ENCODE data around the gene ELP2. TPM values are rescaled to one million over a fixed set of nuclear protein-coding genes. Genes with fewer than 3 reads are reported as not detected.

ELP2 gene
- total RNA-seq, 1 experiment from 2014 or later, result 137 TPM

GRCh38 chr18:36181898-36182506 is 52.3 kb downstream of the ELP2 start:
- no peak for DNase-seq
- no peak overlapping the region for H2AK5ac ChIP-seq (ENCODE audit: insufficient read length, low read length)
- H3K79me2 ChIP-seq (ENCODE audit: insufficient read depth, low read length), result no peaks in the 10 kb centered on the region
- peaks cover 35% of the 10 kb centered on the region for H3K27me3 Mint-ChIP-seq (ENCODE audit: low read depth)
- H2BK120ac ChIP-seq (ENCODE audit: low read depth, low read length, poor library complexity, severe bottlenecking), result no peak overlapping the region
- H4K5ac ChIP-seq (ENCODE audit: insufficient read length, low read depth, low read length), result no peak overlapping the region
- H3K4me3 Mint-ChIP-seq, result no peak overlapping the region
- no peak for TF ChIP-seq CTCF (conservative IDR thresholded peaks at IDR 0.05)
- H4K8ac ChIP-seq (replicated peaks; ENCODE audit: insufficient read length, low read depth, low read length), result no peak overlapping the region
- H3K9me3 ChIP-seq (ENCODE audit: control insufficient read depth, low read depth, low read length), result no peaks in the 10 kb centered on the region
- no peak overlapping the region for H3K27ac ChIP-seq (ENCODE audit: insufficient read length, low read depth, low read length)
- H3K23ac ChIP-seq (ENCODE audit: insufficient read length, low read depth, low read length), result no peak overlapping the region
- H3K4ac ChIP-seq (ENCODE audit: low read depth, low read length), result no peak overlapping the region
- H4K91ac ChIP-seq (ENCODE audit: insufficient read length, low read depth, low read length), result no peak overlapping the region
- H2AFZ ChIP-seq (ENCODE audit: low read length), result no peak overlapping the region
- no peak overlapping the region for H3K9ac ChIP-seq (ENCODE audit: extremely low read depth, insufficient read length, low read length)
- no peak overlapping the region for H3T11ph ChIP-seq (ENCODE audit: low read length)
- H3K4me2 ChIP-seq (ENCODE audit: insufficient read depth, insufficient read length, low read length), result no peak overlapping the region
- no peak overlapping the region for H3K56ac ChIP-seq (ENCODE audit: insufficient read length, low read depth, low read length)
- no peak overlapping the region for H2BK12ac ChIP-seq (ENCODE audit: insufficient read length, low read depth, low read length)
- H3K36me3 Mint-ChIP-seq (ENCODE audit: insufficient read depth in 1 of 3, low read depth in 3 of 3), result peaks cover 0 to 5% (median 0%) of the 10 kb centered on the region in 3 experiments; a peak in 2 of 7 replicates
- H2BK20ac ChIP-seq (ENCODE audit: low read depth, low read length, poor library complexity, severe bottlenecking), result no peak overlapping the region
- H3K18ac ChIP-seq (ENCODE audit: insufficient read length, low read depth, low read length), result no peak overlapping the region
- no peaks in the 10 kb centered on the region; the same call in 1 of the 2 replicates for H3K4me1 ChIP-seq (ENCODE audit: insufficient read depth, low read length)
- H3K27me3 ChIP-seq (ENCODE audit: insufficient read depth, low read length), result peaks cover 2% of the 10 kb centered on the region; the same call in 1 of the 2 replicates
- WGBS (ENCODE audit: extremely low coverage, insufficient read length, low lambda C conversion rate), result no CpG with 5 or more reads among the region's 3 CpGs
- peaks cover 26 to 27% of the 10 kb centered on the region in 2 experiments for H3K4me1 Mint-ChIP-seq
- H3K14ac ChIP-seq (ENCODE audit: insufficient read depth, low read length), result no peak overlapping the region
- H2BK5ac ChIP-seq (ENCODE audit: insufficient read length, low read length), result no peak overlapping the region
- H3K79me1 ChIP-seq (ENCODE audit: insufficient read depth, low read depth, low read length, poor library complexity, severe bottlenecking), result no peaks in the 10 kb centered on the region
- no peak overlapping the region for H3K27ac Mint-ChIP-seq
- no peak overlapping the region for H2BK15ac ChIP-seq (ENCODE audit: low read depth, low read length)
- peaks cover 9% of the 10 kb centered on the region for H3K23me2 ChIP-seq (ENCODE audit: insufficient read length, low read depth, low read length, poor library complexity, severe bottlenecking)
- no peaks in the 10 kb centered on the region; a peak in 1 of 5 replicates for H3K9me3 Mint-ChIP-seq
- H4K20me1 ChIP-seq (ENCODE audit: control insufficient read depth, insufficient read depth, insufficient read length), result no peaks in the 10 kb centered on the region
